Retinal pigment epithelial cell (primary cell): ENCODE data around the gene HOXA2.

ENCODE experiments used
- DNase-seq: peaks from one replicate; pipeline ENCODE4 v3.0.0-alpha.2; 2010; ENCODE audit warnings: low read depth
- H3K4me3 ChIP-seq: 2 replicates; pipeline ENCODE4 v1.5.1; 2011; ENCODE audit warnings: mild to moderate bottlenecking, low read length, control low read depth, moderate library complexity
- TF ChIP-seq, protein P1 (sequence below): conservative IDR thresholded peaks from 2 replicates; pipeline ENCODE4 v1.5.1; 2011; ENCODE audit warnings: low read depth, low read length, control low read depth, inconsistent platforms

Gene HOXA2

DNA sequence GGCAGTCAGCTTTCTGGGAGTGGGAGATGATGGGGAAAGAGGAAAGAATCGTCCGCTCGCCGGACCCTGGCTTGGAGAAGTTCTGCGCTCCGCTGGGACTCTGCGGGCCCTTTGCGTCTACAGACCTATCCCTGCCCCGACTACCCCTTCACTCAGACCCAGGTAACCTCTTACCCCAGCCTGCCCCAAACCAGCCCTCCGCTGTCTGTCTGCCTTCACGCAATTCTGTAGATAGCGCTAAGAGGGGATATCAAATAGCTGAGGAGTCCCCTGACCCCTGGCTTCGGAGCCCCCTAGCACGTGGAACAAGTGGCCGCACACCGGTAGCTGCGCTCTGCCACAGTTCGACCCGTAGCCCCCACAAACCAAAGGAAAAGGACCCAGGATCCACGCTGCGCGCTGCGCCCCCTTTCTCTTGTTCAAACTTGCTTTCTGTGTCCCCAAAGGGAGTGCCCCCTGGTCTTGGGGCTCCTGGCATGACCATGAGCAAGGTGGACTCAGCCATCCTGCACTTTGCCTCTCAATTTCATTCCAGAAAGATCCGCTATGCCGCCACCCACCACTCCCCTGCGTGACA, 21.1 kb upstream of the HOXA2 start:
- no peak for DNase-seq
- no peak overlapping the region for H3K4me3 ChIP-seq
- TF ChIP-seq, protein P1, sequence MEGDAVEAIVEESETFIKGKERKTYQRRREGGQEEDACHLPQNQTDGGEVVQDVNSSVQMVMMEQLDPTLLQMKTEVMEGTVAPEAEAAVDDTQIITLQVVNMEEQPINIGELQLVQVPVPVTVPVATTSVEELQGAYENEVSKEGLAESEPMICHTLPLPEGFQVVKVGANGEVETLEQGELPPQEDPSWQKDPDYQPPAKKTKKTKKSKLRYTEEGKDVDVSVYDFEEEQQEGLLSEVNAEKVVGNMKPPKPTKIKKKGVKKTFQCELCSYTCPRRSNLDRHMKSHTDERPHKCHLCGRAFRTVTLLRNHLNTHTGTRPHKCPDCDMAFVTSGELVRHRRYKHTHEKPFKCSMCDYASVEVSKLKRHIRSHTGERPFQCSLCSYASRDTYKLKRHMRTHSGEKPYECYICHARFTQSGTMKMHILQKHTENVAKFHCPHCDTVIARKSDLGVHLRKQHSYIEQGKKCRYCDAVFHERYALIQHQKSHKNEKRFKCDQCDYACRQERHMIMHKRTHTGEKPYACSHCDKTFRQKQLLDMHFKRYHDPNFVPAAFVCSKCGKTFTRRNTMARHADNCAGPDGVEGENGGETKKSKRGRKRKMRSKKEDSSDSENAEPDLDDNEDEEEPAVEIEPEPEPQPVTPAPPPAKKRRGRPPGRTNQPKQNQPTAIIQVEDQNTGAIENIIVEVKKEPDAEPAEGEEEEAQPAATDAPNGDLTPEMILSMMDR, result no peak

DNA sequence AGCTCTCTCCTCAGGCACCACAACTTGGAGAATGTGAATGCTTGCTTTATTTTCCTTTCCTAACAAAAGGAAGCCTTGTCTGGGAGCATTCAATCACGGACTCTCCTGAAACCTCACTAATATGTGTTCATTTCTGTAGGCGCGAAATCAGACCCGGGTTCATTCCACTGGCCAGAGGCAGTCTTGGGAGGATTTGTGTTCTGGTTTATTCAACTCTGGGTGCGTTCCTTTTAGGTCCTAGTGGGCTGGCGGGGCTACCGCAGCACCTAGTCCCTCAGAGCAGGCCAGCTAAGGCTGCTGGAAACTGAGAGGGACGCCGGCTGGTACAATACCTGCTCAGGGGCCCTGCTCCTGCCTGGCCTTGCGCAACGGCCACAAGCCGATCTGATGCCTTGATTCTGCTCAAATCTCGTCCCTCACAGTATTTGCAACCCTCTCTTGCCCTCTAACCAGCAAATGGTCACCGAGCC, 20.6 kb upstream of the HOXA2 start:
- H3K4me3 ChIP-seq, result no peak overlapping the region
- DNase-seq, result no peak
- TF ChIP-seq, protein P1, result no peak

DNA sequence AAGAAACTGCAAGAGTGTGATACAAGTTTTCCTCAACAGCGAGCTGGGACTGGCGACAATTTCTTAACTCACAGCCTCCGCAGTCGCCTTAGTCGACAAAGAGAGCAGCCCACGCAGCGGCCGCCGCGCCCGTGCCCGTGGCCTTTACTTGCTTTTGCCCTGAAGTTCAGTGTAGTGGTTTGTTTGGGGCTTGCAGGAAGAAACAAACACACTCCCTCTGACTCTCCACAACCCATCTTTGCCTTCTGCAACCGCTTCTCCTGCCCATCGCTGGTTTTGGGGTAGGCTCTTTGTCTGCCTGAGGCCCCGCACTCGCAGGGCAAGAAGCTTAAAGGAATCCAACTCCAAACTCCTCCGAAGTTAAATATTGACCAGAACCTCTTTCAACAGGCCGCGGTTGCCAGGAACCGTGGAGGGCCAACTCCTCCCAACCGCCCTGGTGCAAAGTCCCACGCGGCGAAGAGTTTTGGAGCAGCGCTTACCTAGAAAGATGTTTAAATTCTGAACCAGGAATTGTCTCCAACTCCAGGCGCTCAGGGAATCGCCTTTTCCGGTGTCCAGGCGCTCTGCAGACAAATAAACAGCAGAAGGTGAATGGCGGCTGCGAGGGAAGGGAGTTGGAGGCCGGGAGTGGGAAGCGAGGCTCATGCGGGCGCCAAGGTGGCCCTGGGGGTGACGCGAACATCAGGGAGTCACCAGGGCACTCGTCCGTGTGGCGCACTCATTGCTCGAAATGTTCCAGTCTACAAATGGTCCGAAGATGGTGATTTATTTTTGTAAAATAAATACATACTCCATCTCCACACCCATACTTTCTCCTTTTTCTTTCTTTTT, 19.8 kb upstream of the HOXA2 start:
- no peak for DNase-seq
- TF ChIP-seq, protein P1, result no peak
- no peak overlapping the region for H3K4me3 ChIP-seq

DNA sequence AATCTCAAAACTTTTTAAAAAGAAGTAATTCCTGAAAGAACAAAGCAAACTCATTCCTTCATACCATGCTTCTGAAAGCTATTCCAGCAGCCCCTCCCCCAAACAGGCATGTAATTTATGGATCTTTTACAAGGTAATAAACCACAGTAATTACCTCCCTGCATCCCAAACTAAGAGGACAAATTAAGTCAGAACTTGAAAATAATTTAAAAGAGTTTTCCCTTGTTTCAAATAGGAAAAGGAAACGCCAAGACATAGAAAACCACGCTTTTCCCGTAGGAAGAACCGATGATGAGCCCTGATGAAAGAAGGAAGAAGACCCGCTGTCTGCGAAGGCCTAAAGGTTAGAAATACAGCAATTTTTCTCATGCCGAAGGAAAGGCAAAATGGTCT, 19.2 kb upstream of the HOXA2 start:
- DNase-seq, result no peak
- TF ChIP-seq, protein P1, result no peak
- no peak overlapping the region for H3K4me3 ChIP-seq

DNA sequence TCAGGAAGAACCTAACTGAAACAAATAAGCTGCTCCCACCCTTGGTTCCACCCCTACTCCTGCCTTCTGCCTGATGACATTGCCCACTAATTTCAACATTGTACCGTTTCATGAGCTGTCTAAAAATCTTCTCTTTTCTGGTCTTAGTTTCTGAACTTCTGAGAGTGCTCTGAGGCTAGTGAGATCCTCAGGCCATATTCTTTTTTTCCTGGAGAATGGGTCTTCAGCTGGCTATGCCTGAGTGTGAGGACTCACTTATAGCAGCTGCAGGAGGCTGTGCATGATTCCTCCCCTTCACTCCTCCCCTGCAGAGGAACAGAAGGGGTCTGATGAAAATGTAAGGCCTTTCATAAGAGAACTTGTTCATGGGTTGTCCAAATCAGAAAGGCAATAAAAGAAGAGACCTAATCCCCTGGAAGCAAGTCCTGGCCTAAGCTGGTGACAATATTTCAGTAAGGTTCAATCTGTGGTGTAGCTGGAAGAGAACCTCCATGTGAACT, 17.0 kb upstream of the HOXA2 start:
- DNase-seq, result no peak
- TF ChIP-seq, protein P1, result no peak
- H3K4me3 ChIP-seq, result no peak overlapping the region

DNA sequence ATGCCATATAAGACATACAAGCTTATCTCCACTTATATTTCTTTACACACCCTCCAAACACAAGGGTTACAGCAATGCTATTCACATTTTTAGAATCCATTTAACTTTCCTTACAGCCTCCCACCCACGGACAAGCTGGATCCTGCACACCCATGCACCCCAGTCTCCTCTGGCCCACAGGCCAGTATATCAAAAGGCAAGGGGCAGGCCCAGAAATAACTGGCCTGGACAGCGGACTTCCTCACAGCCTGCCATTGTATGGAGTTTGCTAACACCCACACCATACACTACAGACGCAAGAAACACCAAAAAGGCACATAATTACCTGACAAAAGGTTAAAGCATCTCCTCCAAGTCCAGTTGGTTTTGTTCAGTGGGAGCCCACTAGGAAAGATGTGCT, 16.1 kb upstream of the HOXA2 start:
- TF ChIP-seq, protein P1, result no peak
- H3K4me3 ChIP-seq, result no peak overlapping the region
- DNase-seq, result no peak
